GM12878 (cell line): ENCODE results near the gene CHPF2. TPM values are rescaled to one million over a fixed set of nuclear protein-coding genes. Genes with fewer than 3 reads are reported as not detected.

ENCODE experiments used
- ATAC-seq: fragments of 200-7000 bp; cut with Tn5 transposase; 3 replicates; pipeline ENCODE4 v1.9.1; 2020; ENCODE audit warnings: mild to moderate bottlenecking, moderate library complexity
- BruUV-seq: library from RNA; stranded (reverse); fragments of 400-500 nt; replicated peaks from 2 replicates; lab custom pipeline; 2021; lab: Mats Ljungman, UMichigan
- CTCF ChIA-PET: fragments of 300-600 bp; sonication (Branson Sonifier 250); formaldehyde crosslinking; extraction: SDS; loops from one replicate; lab custom pipeline; 2021; ENCODE audit warnings: inconsistent platforms; lab: Yijun Ruan, JAX
- POLR2A ChIA-PET: fragments of 350-600 bp; formaldehyde crosslinking; extraction: SDS; loops from one replicate; lab custom pipeline; 2021; ENCODE audit warnings: inconsistent platforms; lab: Charles Lee
- RAD21 ChIA-PET: fragments of 300-600 bp; sonication (Branson Sonifier 250); formaldehyde crosslinking; loops from one replicate; lab custom pipeline; 2023; ENCODE audit warnings: antibody characterized with exemption; ENCODE audit not compliant: unreplicated experiment; lab: Charles Lee
- SMC1A ChIA-PET: fragments of 300-600 bp; sonication (Branson Sonifier 250); formaldehyde crosslinking; loops from one replicate; lab custom pipeline; 2023; ENCODE audit not compliant: unreplicated experiment, uncharacterized antibody; lab: Charles Lee
- DNase-seq: peaks from one replicate; pipeline ENCODE4 v3.0.0-alpha.2; 2011; ENCODE audit warnings: low read depth, low spot score
- FAIRE-seq: peaks from 3 replicates; lab custom pipeline; 2011; peaks lifted over from hg19 to GRCh38; lab: Jason Lieb, UNC
- H2AFZ ChIP-seq: 2 replicates; pipeline ENCODE4 v1.6.0; 2011; ENCODE audit warnings: low read depth, low read length, control low read depth; ENCODE audit not compliant: control insufficient read depth
- H3K27ac ChIP-seq: 2 replicates; pipeline ENCODE4 v1.5.1; 2011; ENCODE audit warnings: control low read depth; ENCODE audit not compliant: control insufficient read depth, insufficient read depth
- H3K27me3 ChIP-seq, 2 experiments: replicated peaks in 1 of 2; 2 replicates each; pipeline versions ENCODE4 v1.6.0 to v1.6.1; 2011; ENCODE audit warnings: low read length in 1 of 2; ENCODE audit not compliant: control insufficient read depth in 2 of 2, insufficient read depth in 2 of 2
- H3K36me3 ChIP-seq, 2 experiments: 2 replicates each; pipeline ENCODE4 v1.5.1; 2011; ENCODE audit warnings: low read length in 1 of 2; ENCODE audit not compliant: control insufficient read depth in 2 of 2, insufficient read depth in 2 of 2
- H3K4me1 ChIP-seq: 2 replicates; pipeline ENCODE4 v1.6.1; 2011; ENCODE audit warnings: mild to moderate bottlenecking, low read length, moderate library complexity, mixed read lengths; ENCODE audit not compliant: control insufficient read depth, insufficient read depth
- H3K4me2 ChIP-seq: 2 replicates; pipeline ENCODE4 v1.6.0; 2011; ENCODE audit warnings: control low read depth; ENCODE audit not compliant: control insufficient read depth, insufficient read depth
- H3K4me3 ChIP-seq: fragments of 200-600 bp; sonication (generic); 2 replicates; pipeline ENCODE4 v1.5.1; 2016
- H3K79me2 ChIP-seq: 2 replicates; pipeline ENCODE4 v1.6.0; 2011; ENCODE audit warnings: low read length; ENCODE audit not compliant: control insufficient read depth, insufficient read depth
- H3K9ac ChIP-seq: 2 replicates; pipeline ENCODE4 v1.8.0; 2011; ENCODE audit warnings: low read length, control low read depth, mixed read lengths; ENCODE audit not compliant: control insufficient read depth, insufficient read depth
- H3K9me3 ChIP-seq: replicated peaks from 3 replicates; pipeline ENCODE4 v1.5.1; 2011; ENCODE audit warnings: mild to moderate bottlenecking, low read length; ENCODE audit not compliant: control insufficient read depth, insufficient read depth
- H4K20me1 ChIP-seq: 2 replicates; pipeline ENCODE4 v1.6.0; 2011; ENCODE audit not compliant: control insufficient read depth, insufficient read depth
- ETV6 ChIP-seq, 2 experiments: fragments of 450-650 bp in 1 of 2; IDR thresholded peaks in 1 of 2; conservative IDR thresholded peaks in 1 of 2; 2 replicates each; pipeline ENCODE4 v1.6.1; 2014; ENCODE audit warnings: antibody characterized with exemption in 1 of 2, borderline replicate concordance in 1 of 2, low read depth in 1 of 2, mild to moderate bottlenecking in 1 of 2, moderate library complexity in 1 of 2
- NRF1 ChIP-seq: conservative IDR thresholded peaks from 2 replicates; pipeline ENCODE4 v1.6.1; 2011; ENCODE audit warnings: mild to moderate bottlenecking, low read depth, low read length, improper control_type of control experiment
- ZNF384 ChIP-seq: IDR thresholded peaks from 2 replicates; pipeline ENCODE4 v1.6.1; 2012; ENCODE audit warnings: low read depth, mild to moderate bottlenecking, low read length, improper control_type of control experiment, borderline replicate concordance
- WGBS: methylation state at CpG from one replicate; pipeline ENCODE4 v1.1.6; 2016; ENCODE audit warnings: low lambda C conversion rate; ENCODE audit not compliant: insufficient replicate concordance, insufficient coverage; ENCODE audit errors: missing lambda C conversion rate; 5-methylcytosine and 5-hydroxymethylcytosine counted together
- in situ Hi-C: fragments of 300-500 bp; cut with MboI; formaldehyde crosslinking; loops from 9 replicates; pipeline ENCODE4 v1.14.3; 2018; ENCODE audit warnings: mixed read lengths
- intact Hi-C: fragments of 100-400 bp; cut with micrococcal nuclease; formaldehyde crosslinking; loops from one replicate; pipeline ENCODE4 v1.14.2; 2022; ENCODE audit not compliant: unreplicated experiment
- polyA plus RNA-seq, 11 experiments: library from polyadenylated mRNA; depleted of rRNA in 4 of 11; unstranded in 6 of 11; stranded (reverse) in 5 of 11; fragments of >200 nt; fragmentation: Nextera tagmentation in 4 of 11; fragmentation: Illumina TruSeq in 1 of 11; extraction: Ambion mirVana in 4 of 11; extraction: Trizol in 1 of 11; gene quantifications; 1 replicate in 1 of 11; 2 replicates in 10 of 11; pipeline versions ENCODE4 v1.2.1 to v1.2.3, GENCODE V29; 2011 to 2016; ENCODE audit warnings: inconsistent platforms in 2 of 11, missing spikeins in 2 of 11, low read depth in 1 of 11
- total RNA-seq, 4 experiments: library from RNA; depleted of rRNA in 3 of 4; stranded (reverse); fragments of >200 nt in 3 of 4; fragmentation: Illumina TruSeq in 1 of 4; extraction: Trizol in 1 of 4; gene quantifications; 2 replicates each; pipeline versions ENCODE4 v1.2.1 to v1.2.3, GENCODE V29; 2013 to 2021
- TF ChIP-seq, protein P1 (sequence below): fragments of 450-650 bp; IDR thresholded peaks from 2 replicates; pipeline ENCODE4 v1.6.1; 2018; ENCODE audit warnings: mild to moderate bottlenecking, low read depth, moderate library complexity; ENCODE audit not compliant: partially characterized antibody
- TF ChIP-seq, protein P2 (sequence below): fragments of 450-650 bp; IDR thresholded peaks from 2 replicates; pipeline ENCODE4 v1.6.1; 2018; ENCODE audit warnings: borderline replicate concordance, mild to moderate bottlenecking; ENCODE audit not compliant: partially characterized antibody
- TF ChIP-seq, protein P3 (sequence below): fragments of 450-650 bp; IDR thresholded peaks from 2 replicates; pipeline ENCODE4 v1.6.1; 2017; ENCODE audit warnings: antibody characterized with exemption, mild to moderate bottlenecking, moderate library complexity
- TF ChIP-seq, protein P4 (sequence below): IDR thresholded peaks from 2 replicates; pipeline ENCODE4 v1.6.1; 2011; ENCODE audit warnings: low read depth, mild to moderate bottlenecking, low read length, moderate library complexity, borderline replicate concordance; ENCODE audit errors: extremely low read depth
- TF ChIP-seq, protein P5 (sequence below): fragments of 450-650 bp; IDR thresholded peaks from 2 replicates; pipeline ENCODE4 v1.6.1; 2016; ENCODE audit warnings: mild to moderate bottlenecking
- TF ChIP-seq, protein P6 (sequence below): IDR thresholded peaks from 2 replicates; pipeline ENCODE4 v1.6.1; 2012; ENCODE audit warnings: low read depth, low read length, improper control_type of control experiment

Gene CHPF2
- total and polyA plus RNA-seq, 10 of the 15 experiments (the other 5 are each of a cell fraction or from before 2014, with no cell fraction given): 0.23 to 33.1 (median 11.5) TPM

DNA sequence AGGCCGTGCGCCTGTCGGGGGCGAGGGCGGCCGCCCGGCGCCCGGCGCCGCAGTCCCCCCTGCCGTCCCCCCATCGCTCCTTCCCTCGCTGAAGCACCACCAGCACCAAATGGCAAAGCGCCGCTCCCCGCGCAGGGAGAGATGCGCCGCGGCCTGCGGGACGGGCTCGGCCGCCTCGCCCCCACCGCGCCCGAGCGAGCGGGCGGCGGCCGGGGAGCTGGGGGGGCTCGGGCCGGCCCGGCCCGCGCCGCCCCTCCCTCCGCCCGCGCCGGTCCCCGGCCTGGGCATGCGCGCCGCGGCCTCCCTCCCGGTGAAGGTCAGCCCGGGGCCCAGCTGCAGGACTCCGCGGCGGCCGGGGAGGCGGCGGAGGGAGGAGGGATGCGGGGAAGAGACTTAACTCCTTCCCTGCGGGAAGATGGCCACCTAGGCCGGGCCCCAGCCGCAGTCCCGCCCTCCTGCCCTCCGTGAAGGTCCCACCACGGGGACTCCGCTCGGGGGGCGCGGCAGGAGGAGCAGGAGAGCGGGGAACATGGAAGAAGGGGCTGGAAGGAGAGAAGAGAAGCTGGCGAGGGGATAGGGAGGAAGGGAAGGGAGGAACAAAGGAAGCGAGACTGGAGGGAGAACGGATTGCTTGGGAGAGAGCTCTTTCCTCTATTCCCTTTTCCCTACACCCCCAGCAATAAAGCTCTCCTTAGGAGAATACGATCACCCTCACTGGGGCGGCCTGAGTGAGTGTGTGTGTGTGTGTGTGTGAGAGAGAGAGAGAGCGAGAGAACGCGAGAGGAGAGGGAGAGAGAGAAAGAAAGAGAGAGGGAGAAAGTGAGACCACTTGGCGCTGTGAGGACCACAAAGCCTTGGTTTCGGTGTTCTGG is 19.6 kb downstream of the CHPF2 start:
- no peaks in the 10 kb centered on the region for H3K79me2 ChIP-seq
- ChIA-PET POLR2A (no interaction called here), SMC1A (no interaction called here), RAD21 (no interaction called here), CTCF (interaction anchor here (0.7 to 1.0 kb wide), 2 partner anchors 8 to 65 kb away, joined by 3 read pairs; no protein-coding TSS in a partner anchor)
- no peak overlapping the region for H3K4me3 ChIP-seq
- no peak for DNase-seq
- H3K4me2 ChIP-seq: no peak overlapping the region
- H3K36me3 ChIP-seq: no peaks in the 10 kb centered on the region
- no TSS peak for BruUV-seq
- WGBS: 2% methylated on average over 19 of the region's 79 CpGs
- no peak overlapping the region for H3K9ac ChIP-seq
- no peaks in the 10 kb centered on the region for H3K9me3 ChIP-seq
- in situ Hi-C loops: no loop called here
- ATAC-seq: no peak
- H2AFZ ChIP-seq: no peak overlapping the region
- FAIRE-seq: no peak
- H3K27me3 ChIP-seq: peaks cover 20 to 27% of the 10 kb centered on the region in 2 experiments
- no peak overlapping the region for H3K27ac ChIP-seq
- no peaks in the 10 kb centered on the region for H3K4me1 ChIP-seq
- intact Hi-C loops: no loop called here
- H4K20me1 ChIP-seq: no peaks in the 10 kb centered on the region
- TF ChIP-seq, protein P1, sequence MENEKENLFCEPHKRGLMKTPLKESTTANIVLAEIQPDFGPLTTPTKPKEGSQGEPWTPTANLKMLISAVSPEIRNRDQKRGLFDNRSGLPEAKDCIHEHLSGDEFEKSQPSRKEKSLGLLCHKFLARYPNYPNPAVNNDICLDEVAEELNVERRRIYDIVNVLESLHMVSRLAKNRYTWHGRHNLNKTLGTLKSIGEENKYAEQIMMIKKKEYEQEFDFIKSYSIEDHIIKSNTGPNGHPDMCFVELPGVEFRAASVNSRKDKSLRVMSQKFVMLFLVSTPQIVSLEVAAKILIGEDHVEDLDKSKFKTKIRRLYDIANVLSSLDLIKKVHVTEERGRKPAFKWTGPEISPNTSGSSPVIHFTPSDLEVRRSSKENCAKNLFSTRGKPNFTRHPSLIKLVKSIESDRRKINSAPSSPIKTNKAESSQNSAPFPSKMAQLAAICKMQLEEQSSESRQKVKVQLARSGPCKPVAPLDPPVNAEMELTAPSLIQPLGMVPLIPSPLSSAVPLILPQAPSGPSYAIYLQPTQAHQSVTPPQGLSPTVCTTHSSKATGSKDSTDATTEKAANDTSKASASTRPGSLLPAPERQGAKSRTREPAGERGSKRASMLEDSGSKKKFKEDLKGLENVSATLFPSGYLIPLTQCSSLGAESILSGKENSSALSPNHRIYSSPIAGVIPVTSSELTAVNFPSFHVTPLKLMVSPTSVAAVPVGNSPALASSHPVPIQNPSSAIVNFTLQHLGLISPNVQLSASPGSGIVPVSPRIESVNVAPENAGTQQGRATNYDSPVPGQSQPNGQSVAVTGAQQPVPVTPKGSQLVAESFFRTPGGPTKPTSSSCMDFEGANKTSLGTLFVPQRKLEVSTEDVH: no peak
- TF ChIP-seq NRF1 (no peak), ZNF384 (no peak), ETV6 (conservative IDR thresholded peaks at IDR 0.05 in 1 of 2, IDR thresholded peaks at IDR 0.05 in 1 of 2; ENCODE audit: borderline replicate concordance in 1 of 2, low read depth in 1 of 2) (no peak)
- TF ChIP-seq, protein P2, sequence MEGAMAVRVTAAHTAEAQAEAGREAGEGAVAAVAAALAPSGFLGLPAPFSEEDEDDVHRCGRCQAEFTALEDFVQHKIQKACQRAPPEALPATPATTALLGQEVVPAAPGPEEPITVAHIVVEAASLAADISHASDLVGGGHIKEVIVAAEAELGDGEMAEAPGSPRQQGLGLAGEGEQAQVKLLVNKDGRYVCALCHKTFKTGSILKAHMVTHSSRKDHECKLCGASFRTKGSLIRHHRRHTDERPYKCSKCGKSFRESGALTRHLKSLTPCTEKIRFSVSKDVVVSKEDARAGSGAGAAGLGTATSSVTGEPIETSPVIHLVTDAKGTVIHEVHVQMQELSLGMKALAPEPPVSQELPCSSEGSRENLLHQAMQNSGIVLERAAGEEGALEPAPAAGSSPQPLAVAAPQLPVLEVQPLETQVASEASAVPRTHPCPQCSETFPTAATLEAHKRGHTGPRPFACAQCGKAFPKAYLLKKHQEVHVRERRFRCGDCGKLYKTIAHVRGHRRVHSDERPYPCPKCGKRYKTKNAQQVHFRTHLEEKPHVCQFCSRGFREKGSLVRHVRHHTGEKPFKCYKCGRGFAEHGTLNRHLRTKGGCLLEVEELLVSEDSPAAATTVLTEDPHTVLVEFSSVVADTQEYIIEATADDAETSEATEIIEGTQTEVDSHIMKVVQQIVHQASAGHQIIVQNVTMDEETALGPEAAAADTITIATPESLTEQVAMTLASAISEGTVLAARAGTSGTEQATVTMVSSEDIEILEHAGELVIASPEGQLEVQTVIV: no peak
- TF ChIP-seq, protein P3, sequence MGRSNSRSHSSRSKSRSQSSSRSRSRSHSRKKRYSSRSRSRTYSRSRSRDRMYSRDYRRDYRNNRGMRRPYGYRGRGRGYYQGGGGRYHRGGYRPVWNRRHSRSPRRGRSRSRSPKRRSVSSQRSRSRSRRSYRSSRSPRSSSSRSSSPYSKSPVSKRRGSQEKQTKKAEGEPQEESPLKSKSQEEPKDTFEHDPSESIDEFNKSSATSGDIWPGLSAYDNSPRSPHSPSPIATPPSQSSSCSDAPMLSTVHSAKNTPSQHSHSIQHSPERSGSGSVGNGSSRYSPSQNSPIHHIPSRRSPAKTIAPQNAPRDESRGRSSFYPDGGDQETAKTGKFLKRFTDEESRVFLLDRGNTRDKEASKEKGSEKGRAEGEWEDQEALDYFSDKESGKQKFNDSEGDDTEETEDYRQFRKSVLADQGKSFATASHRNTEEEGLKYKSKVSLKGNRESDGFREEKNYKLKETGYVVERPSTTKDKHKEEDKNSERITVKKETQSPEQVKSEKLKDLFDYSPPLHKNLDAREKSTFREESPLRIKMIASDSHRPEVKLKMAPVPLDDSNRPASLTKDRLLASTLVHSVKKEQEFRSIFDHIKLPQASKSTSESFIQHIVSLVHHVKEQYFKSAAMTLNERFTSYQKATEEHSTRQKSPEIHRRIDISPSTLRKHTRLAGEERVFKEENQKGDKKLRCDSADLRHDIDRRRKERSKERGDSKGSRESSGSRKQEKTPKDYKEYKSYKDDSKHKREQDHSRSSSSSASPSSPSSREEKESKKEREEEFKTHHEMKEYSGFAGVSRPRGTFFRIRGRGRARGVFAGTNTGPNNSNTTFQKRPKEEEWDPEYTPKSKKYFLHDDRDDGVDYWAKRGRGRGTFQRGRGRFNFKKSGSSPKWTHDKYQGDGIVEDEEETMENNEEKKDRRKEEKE: no peak
- TF ChIP-seq, protein P4, sequence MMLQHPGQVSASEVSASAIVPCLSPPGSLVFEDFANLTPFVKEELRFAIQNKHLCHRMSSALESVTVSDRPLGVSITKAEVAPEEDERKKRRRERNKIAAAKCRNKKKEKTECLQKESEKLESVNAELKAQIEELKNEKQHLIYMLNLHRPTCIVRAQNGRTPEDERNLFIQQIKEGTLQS: no peak
- TF ChIP-seq, protein P5, sequence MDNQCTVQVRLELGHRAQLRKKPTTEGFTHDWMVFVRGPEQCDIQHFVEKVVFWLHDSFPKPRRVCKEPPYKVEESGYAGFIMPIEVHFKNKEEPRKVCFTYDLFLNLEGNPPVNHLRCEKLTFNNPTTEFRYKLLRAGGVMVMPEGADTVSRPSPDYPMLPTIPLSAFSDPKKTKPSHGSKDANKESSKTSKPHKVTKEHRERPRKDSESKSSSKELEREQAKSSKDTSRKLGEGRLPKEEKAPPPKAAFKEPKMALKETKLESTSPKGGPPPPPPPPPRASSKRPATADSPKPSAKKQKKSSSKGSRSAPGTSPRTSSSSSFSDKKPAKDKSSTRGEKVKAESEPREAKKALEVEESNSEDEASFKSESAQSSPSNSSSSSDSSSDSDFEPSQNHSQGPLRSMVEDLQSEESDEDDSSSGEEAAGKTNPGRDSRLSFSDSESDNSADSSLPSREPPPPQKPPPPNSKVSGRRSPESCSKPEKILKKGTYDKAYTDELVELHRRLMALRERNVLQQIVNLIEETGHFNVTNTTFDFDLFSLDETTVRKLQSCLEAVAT: no peak
- TF ChIP-seq, protein P6, sequence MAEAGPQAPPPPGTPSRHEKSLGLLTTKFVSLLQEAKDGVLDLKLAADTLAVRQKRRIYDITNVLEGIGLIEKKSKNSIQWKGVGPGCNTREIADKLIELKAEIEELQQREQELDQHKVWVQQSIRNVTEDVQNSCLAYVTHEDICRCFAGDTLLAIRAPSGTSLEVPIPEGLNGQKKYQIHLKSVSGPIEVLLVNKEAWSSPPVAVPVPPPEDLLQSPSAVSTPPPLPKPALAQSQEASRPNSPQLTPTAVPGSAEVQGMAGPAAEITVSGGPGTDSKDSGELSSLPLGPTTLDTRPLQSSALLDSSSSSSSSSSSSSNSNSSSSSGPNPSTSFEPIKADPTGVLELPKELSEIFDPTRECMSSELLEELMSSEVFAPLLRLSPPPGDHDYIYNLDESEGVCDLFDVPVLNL: no peak
